GM12891 (cell line): ENCODE results near the gene FDX1. TPM values are rescaled to one million over a fixed set of nuclear protein-coding genes. Genes with fewer than 3 reads are reported as not detected.
"Not testable (repeated sequence)": the region's sequence is repeated elsewhere in the genome, so short reads cannot be mapped to it uniquely, and the experiment has no call there.

ENCODE experiments used
- DNase-seq: peaks from one replicate; pipeline ENCODE4 v3.0.0; 2011; ENCODE audit warnings: low spot score; ENCODE audit not compliant: insufficient read length
- FAIRE-seq: peaks from 2 replicates; lab custom pipeline; 2011; peaks lifted over from hg19 to GRCh38; lab: Jason Lieb, UNC
- PAX5 ChIP-seq: IDR thresholded peaks from 2 replicates; pipeline ENCODE4 v1.6.1; 2011; ENCODE audit warnings: low read length, moderate library complexity, mild to moderate bottlenecking; ENCODE audit not compliant: insufficient read depth, severe bottlenecking
- POLR2A ChIP-seq: IDR thresholded peaks from 2 replicates; pipeline ENCODE4 v1.6.1; 2011; ENCODE audit warnings: low read depth, low read length, control low read depth
- POLR2AphosphoS5 ChIP-seq: IDR thresholded peaks from 2 replicates; pipeline ENCODE4 v1.6.1; 2011; ENCODE audit warnings: low read depth, low read length, control low read depth
- POU2F2 ChIP-seq: IDR thresholded peaks from 2 replicates; pipeline ENCODE4 v1.6.1; 2011; ENCODE audit warnings: low read depth, mild to moderate bottlenecking, control low read depth, low read length, moderate library complexity
- SPI1 ChIP-seq: IDR thresholded peaks from 2 replicates; pipeline ENCODE4 v1.6.1; 2011; ENCODE audit warnings: low read depth, low read length, control low read depth
- TAF1 ChIP-seq: IDR thresholded peaks from 2 replicates; pipeline ENCODE4 v1.6.1; 2011; ENCODE audit warnings: low read depth, low read length, control low read depth
- polyA plus RNA-seq: library from polyadenylated mRNA; unstranded; fragments of >200 nt; gene quantifications from one replicate; pipeline ENCODE4 v1.2.1, GENCODE V29; 2012; ENCODE audit warnings: low read depth, missing spikeins, inconsistent platforms; ENCODE audit not compliant: missing spikeins

FDX1 gene, protein sequence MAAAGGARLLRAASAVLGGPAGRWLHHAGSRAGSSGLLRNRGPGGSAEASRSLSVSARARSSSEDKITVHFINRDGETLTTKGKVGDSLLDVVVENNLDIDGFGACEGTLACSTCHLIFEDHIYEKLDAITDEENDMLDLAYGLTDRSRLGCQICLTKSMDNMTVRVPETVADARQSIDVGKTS
- 5.2 TPM for polyA plus RNA-seq

DNA sequence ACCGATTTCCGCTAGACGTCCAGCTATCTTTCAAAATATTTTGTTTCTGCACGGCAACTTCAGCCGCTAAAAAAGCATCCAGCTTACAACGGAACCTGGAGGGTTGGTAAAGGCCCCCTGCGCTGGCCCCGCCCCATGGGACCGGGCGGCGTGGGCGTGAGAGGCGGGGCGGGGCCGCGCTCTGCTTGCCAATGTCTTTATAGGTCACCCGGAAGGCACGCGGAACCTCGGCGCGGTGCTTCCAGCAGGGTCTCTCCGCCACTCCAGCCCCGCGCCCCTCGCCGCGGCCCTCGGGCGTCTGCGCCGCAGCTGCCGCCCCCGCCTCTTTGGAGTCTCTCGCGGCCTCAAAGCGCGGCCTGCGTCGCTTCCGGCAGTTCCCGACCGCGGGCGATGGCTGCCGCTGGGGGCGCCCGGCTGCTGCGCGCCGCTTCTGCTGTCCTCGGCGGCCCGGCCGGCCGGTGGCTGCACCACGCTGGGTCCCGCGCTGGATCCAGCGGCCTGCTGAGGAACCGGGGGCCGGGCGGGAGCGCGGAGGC lies at the start of gene FDX1:
Gene FDX1, plus strand, starts transcription at position 218 of the 536 bp plus-strand sequence. Its CDS starts 173 bp downstream, at position 391.
- FAIRE-seq (peak; percentile 89), DNase-seq (peak; percentile 63)
- no peak for TF ChIP-seq POU2F2
- no peak for TF ChIP-seq SPI1
- TF ChIP-seq TAF1, result 0 out of 2 replicates have a peak, but pooled peaks have one; percentile 24
- TF ChIP-seq POLR2AphosphoS5, result no peak

DNA sequence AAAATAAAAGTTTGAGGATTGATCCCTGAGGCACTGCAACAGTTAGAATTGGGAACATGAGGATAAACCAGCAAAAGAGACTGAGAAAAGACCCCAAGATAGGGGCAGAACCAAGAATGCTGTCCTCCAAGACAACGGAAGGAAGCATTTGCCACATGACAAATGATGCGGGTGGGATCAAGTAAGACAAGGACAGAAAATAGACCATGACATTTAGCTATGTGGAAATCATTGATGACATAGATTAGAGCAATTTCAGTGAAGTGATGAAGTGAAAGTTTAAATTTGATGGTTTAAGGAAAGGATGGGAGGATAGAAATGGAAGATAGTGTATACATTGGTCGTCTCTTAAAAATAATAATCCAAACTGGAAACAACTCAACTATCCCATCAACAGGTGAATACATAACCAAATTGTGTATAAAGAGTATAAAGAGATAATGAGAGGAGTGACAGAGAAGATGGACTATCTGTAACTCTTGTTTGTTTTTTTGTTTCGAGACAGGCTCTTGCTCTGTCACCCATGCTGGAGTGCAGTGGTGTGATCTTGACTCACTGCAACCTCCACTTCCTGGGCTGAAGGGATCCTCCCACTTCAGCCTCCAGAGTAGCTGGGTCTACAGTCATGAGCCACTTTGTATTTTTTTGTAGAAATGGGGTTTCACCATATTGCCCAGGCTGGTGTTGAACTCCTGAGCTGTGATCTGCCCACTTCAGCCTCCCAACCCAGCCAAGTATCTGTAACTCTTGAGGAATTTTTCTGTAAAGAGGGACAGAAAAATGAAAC lies 48.7 kb upstream of the FDX1 start:
- TF ChIP-seq POU2F2 (no peak), SPI1 (no peak), POLR2AphosphoS5 (no peak), PAX5 (no peak), POLR2A (no peak), TAF1 (no peak)
- DNase-seq (no peak), FAIRE-seq (no peak)

DNA sequence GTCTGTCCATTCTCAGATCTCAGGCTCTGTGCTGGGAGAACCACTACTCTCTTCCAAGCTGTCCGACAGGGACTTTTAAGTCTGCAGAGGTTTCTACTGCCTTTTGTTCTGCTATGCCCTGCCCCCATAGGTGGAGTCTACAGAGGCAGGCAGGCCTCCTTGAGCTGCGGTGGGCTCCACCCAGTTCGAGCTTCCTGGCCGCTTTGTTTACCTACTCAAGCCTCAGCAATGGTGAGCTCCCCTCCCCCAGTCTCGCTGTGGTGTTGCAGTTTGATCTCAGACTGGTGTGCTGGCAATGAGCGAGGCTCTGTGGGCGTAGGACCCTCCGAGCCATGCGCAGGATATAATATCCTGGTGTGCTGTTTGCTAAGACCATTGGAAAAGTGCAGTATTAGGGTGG lies 41.5 kb upstream of the FDX1 start:
- not testable (repeated sequence) for FAIRE-seq, DNase-seq

DNA sequence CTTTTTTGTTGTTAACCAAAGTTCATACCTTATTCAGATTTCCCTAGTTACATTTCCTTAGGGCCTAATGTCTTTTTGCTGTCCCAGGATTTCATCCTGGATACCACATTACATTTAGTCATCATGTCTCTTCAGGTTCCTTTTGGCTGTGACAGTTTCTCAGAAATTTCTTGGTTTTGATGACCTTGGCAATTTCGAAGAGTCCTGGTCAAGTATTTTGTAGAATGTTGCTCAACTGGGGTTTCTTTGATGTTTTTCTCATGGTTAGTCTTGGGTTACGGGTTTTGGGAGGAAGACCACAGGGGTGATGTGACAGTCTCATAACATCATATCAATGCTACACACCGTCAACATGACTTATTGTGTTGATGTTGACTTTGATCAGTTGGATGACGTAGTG lies 39.8 kb upstream of the FDX1 start:
- FAIRE-seq (no peak), DNase-seq (no peak)
- TF ChIP-seq TAF1, result no peak
- no peak for TF ChIP-seq POU2F2
- TF ChIP-seq SPI1, result no peak
- TF ChIP-seq POLR2AphosphoS5, result no peak
- no peak for TF ChIP-seq PAX5
- TF ChIP-seq POLR2A, result no peak

DNA sequence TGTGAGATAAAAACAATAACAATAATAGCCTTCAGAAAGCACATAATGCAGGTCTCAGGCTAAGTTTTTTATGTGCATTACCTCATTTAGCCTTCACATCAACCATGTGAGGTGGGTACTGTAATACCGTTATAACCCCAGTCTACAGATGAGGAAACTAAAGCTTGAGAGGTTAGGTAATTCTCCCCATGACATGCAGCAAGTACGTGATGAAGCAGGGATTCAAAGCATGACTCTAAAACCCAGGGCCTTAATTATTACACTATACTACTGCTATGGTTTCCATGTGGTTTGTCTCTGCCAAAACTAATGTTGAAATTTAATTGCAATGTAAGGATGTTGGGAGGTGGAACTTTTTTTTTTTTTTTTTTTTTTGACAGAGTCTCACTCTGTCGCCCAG lies 37.7 kb upstream of the FDX1 start:
- no peak for FAIRE-seq
- DNase-seq, result no peak
- no peak for TF ChIP-seq POU2F2
- TF ChIP-seq POLR2AphosphoS5, result no peak
- TF ChIP-seq PAX5, result no peak
- no peak for TF ChIP-seq TAF1
- no peak for TF ChIP-seq SPI1
- no peak for TF ChIP-seq POLR2A

DNA sequence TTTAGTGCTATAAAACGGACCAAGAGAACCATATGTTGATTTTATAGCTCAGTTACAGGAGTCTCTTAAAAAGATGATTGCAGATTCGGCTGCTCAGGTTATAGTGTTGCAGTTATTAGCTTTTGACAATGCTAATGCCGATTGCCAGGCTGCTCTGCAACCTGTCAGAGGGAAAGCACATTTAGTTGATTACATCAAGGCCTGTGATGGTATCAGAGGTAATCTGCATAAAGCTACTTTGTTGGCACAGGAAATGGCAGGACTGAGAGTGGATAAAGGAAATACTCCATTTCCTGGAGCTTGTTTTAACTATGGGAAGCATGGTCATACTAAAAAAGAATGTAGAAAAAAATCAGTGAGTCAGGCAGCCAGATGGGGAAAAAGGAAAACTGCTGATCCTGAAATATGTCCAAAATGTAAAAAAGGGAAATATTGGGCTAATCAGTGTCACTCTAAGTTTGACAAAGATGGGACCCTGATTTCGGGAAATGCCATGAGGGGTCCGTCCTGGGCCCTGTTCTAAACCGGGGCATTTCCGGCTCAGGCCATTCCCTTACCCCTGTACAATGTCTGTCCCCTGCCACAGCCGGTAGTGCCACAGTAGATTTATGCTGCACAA lies 32.0 kb upstream of the FDX1 start:
- not testable (repeated sequence) for DNase-seq

DNA sequence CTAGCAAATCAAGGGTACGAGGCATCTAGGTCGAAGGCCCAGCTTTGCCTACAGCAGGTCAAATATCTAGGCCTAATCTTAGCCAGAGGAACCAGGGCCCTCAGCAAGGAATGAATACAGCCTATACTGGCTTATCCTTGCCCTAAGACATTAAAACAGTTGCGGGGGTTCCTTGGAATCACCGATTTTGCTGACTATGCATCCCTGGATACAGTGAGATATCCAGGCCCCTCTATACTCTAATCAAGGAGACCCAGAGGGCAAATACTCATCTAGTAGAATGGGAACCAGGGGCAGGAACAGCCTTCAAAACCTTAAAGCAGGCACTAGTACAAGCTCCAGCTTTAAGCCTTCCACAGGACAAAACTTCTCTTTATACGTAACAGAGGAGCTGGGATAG lies 26.2 kb upstream of the FDX1 start:
- DNase-seq, FAIRE-seq: not testable (repeated sequence)

More for the DNA sequence above, 32.0 kb upstream of the FDX1 start:
- FAIRE-seq, result not testable (repeated sequence)

DNA sequence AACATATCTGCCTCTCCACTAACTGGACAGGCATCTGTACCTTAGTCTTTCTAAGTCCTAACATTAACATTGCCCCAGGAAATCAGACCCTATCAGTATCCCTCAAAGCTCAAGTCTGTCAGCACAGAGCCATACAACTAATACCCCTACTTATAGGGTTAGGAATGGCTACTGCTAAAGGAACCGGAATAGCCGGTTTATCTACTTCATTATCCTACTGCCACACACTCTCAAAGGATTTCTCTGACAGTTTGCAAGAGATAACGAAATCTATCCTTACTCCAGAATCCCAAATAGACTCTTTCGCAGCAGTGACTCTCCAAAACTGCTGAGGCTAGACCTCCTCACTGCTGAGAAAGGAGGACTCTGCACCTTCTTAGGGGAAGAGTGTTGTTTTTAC lies 24.1 kb upstream of the FDX1 start:
- FAIRE-seq, DNase-seq: not testable (repeated sequence)

DNA sequence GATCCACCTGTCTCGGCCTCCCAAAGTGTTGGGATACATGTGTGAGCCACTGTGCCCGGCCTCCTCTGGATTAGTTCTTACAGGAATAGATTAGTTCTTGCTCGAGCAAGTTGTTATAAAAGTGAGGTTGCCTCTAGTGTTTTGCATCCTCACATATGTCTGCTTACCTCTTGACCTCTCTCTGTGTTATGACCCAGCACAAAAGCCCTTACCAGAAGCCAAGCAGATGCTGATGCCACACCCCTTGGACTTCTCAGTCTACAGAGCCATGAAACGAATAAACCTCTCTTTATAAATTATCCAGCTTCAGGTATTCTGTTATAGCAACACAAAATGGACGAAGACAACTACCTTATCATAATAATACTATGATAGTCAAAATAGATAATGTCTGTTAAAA lies 22.4 kb upstream of the FDX1 start:
- FAIRE-seq (no peak), DNase-seq (no peak)
- TF ChIP-seq POLR2A, result no peak
- TF ChIP-seq POU2F2, result no peak

DNA sequence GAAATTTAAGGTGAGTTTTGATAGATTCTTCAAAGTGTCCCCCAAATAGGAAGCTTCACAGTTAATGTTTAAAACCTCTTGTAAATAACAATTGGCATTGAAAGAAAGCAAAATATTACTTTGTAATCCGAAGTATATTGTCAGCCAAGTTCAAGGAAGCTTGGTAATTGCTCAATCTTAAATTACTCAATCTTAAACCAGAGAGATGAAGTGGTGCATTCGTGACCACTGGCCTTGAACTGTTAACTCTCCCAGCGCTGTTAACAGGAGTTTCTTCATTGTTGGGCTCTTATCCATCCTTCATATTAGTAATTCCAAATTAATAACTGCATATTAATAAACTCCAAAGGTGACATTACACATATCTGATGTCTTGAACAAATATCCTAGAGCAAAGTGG lies 20.6 kb upstream of the FDX1 start:
- DNase-seq (no peak), FAIRE-seq (no peak)
- TF ChIP-seq POLR2A, result no peak

DNA sequence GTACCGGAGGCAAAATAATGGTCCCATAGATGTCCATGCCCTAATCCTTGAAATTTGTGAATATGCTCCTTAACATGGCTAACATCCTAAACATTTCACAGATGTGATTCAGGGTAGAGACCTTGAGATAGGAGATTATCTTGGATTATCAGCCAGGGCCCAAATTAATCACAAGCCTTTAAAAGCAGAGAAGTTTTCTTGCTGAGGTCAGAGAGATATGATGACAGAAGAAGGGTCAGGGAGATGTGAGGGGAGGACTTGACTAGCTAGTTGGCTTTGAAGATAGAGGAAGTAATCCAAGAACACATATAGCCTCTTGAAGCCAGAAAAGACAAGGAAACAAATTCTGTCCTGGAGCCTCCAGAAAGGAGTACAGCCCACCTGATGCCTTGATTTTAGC lies 19.1 kb upstream of the FDX1 start:
- TF ChIP-seq PAX5 (no peak), POLR2AphosphoS5 (no peak), SPI1 (no peak), POLR2A (no peak), TAF1 (no peak), POU2F2 (no peak)
- DNase-seq (no peak), FAIRE-seq (no peak)
